IMR-90 (cell line): ENCODE data around the gene KRTAP5-3. TPM values are rescaled to one million over a fixed set of nuclear protein-coding genes. Genes with fewer than 3 reads are reported as not detected.

ENCODE experiments used
- ATAC-seq: fragments of 200-7000 bp; cut with Tn5 transposase; 2 replicates; pipeline ENCODE4 v1.9.1; 2020; ENCODE audit warnings: low read depth, mild to moderate bottlenecking, moderate library complexity
- BruUV-seq: library from RNA; stranded (reverse); fragments of 400-500 nt; replicated peaks from 2 replicates; lab custom pipeline; 2021; lab: Mats Ljungman, UMichigan
- CTCF ChIA-PET: fragments of 300-600 bp; formaldehyde crosslinking; extraction: SDS; loops from one replicate; lab custom pipeline; 2021; ENCODE audit warnings: antibody characterized with exemption; lab: Yijun Ruan, JAX
- POLR2A ChIA-PET: fragments of 300-600 bp; sonication (Branson Sonifier 250); formaldehyde crosslinking; loops from one replicate; lab custom pipeline; 2022; ENCODE audit warnings: antibody characterized with exemption; ENCODE audit not compliant: unreplicated experiment; lab: Charles Lee
- DNase-seq: peaks from one replicate; pipeline ENCODE4 v3.0.0; 2013
- H2AFZ ChIP-seq: replicated peaks from 2 replicates; pipeline ENCODE3; 2013; ENCODE audit warnings: low read length, mild to moderate bottlenecking; ENCODE audit not compliant: poor library complexity
- H2AK5ac ChIP-seq: 2 replicates; pipeline ENCODE4 v1.6.1; 2013; ENCODE audit warnings: low read depth, low read length, inconsistent platforms
- H2AK9ac ChIP-seq: replicated peaks from 2 replicates; pipeline ENCODE3; 2013; ENCODE audit warnings: mild to moderate bottlenecking, low read depth, low read length, moderate library complexity; ENCODE audit not compliant: poor library complexity
- H2BK120ac ChIP-seq: 2 replicates; pipeline ENCODE4 v1.6.1; 2013; ENCODE audit warnings: low read depth, low read length, inconsistent platforms
- H2BK15ac ChIP-seq: 3 replicates; pipeline ENCODE4 v1.6.1; 2013; ENCODE audit warnings: low read depth, low read length, inconsistent platforms
- H2BK20ac ChIP-seq: 2 replicates; pipeline ENCODE4 v1.6.1; 2013; ENCODE audit warnings: low read depth, mild to moderate bottlenecking, inconsistent platforms, low read length, moderate library complexity
- H2BK5ac ChIP-seq: 2 replicates; pipeline ENCODE4 v1.6.1; 2013; ENCODE audit warnings: mild to moderate bottlenecking, low read depth, low read length, inconsistent platforms; ENCODE audit not compliant: poor library complexity, severe bottlenecking
- H3K14ac ChIP-seq: replicated peaks from 2 replicates; pipeline ENCODE4 v1.6.1; 2013; ENCODE audit warnings: low read depth, low read length, inconsistent platforms
- H3K18ac ChIP-seq: 2 replicates; pipeline ENCODE4 v1.6.1; 2013; ENCODE audit warnings: low read depth, low read length, control low read depth
- H3K23ac ChIP-seq: 2 replicates; pipeline ENCODE4 v1.6.1; 2013; ENCODE audit warnings: low read depth, low read length, inconsistent platforms
- H3K27ac ChIP-seq: 2 replicates; pipeline ENCODE4 v1.5.1; 2013; ENCODE audit warnings: mild to moderate bottlenecking, control low read depth, low read length; ENCODE audit not compliant: insufficient read depth
- H3K27me3 ChIP-seq: 2 replicates; pipeline ENCODE4 v1.6.1; 2013; ENCODE audit warnings: low read length; ENCODE audit not compliant: control insufficient read depth, insufficient read depth
- H3K36me3 ChIP-seq: 2 replicates; pipeline ENCODE4 v1.6.1; 2013; ENCODE audit warnings: low read length, mixed read lengths; ENCODE audit not compliant: control insufficient read depth, insufficient read depth
- H3K4ac ChIP-seq: 2 replicates; pipeline ENCODE4 v1.6.1; 2013; ENCODE audit warnings: low read depth, low read length, inconsistent platforms
- H3K4me1 ChIP-seq: 2 replicates; pipeline ENCODE4 v1.6.1; 2013; ENCODE audit warnings: low read length, mixed read lengths; ENCODE audit not compliant: control insufficient read depth, insufficient read depth
- H3K4me2 ChIP-seq: 2 replicates; pipeline ENCODE4 v1.6.1; 2013; ENCODE audit warnings: low read depth, mild to moderate bottlenecking, control low read depth, low read length, moderate library complexity
- H3K4me3 ChIP-seq: 2 replicates; pipeline ENCODE4 v1.5.1; 2013; ENCODE audit warnings: low read depth, mild to moderate bottlenecking, control low read depth, low read length, moderate library complexity; ENCODE audit not compliant: insufficient read depth
- H3K56ac ChIP-seq: 2 replicates; pipeline ENCODE4 v1.6.1; 2013; ENCODE audit warnings: low read length, inconsistent platforms; ENCODE audit not compliant: insufficient read depth; ENCODE audit errors: extremely low read depth
- H3K79me1 ChIP-seq, 2 experiments: 2 replicates each; pipeline ENCODE4 v1.6.1; 2013; ENCODE audit warnings: low read length in 2 of 2, inconsistent platforms in 1 of 2, low read depth in 1 of 2
- H3K9ac ChIP-seq: 2 replicates; pipeline ENCODE4 v1.6.1; 2013; ENCODE audit warnings: low read depth, low read length, control low read depth
- H3K9me1 ChIP-seq: 2 replicates; pipeline ENCODE4 v1.6.1; 2013; ENCODE audit warnings: low read length, inconsistent platforms; ENCODE audit not compliant: insufficient read depth
- H3K9me3 ChIP-seq: 2 replicates; pipeline ENCODE4 v1.6.1; 2013; ENCODE audit warnings: low read length; ENCODE audit not compliant: control insufficient read depth, insufficient read depth
- H4K20me1 ChIP-seq: 2 replicates; pipeline ENCODE4 v1.6.1; 2013; ENCODE audit warnings: low read length, inconsistent platforms; ENCODE audit not compliant: insufficient read depth
- H4K5ac ChIP-seq: 2 replicates; pipeline ENCODE4 v1.6.1; 2013; ENCODE audit warnings: mild to moderate bottlenecking, low read depth, low read length, control low read depth
- H4K8ac ChIP-seq, 2 experiments: 2 replicates each; pipeline ENCODE4 v1.6.1; 2013; ENCODE audit warnings: low read depth in 2 of 2, low read length in 2 of 2, control low read depth in 1 of 2, inconsistent platforms in 1 of 2
- H4K91ac ChIP-seq: 2 replicates; pipeline ENCODE4 v1.6.1; 2013; ENCODE audit warnings: low read depth, low read length, inconsistent platforms; ENCODE audit not compliant: insufficient read depth
- BHLHE40 ChIP-seq: fragments of 150-350 bp; IDR thresholded peaks from 2 replicates; pipeline ENCODE4 v1.6.1; 2016; ENCODE audit warnings: mild to moderate bottlenecking, low read depth, low read length
- CEBPB ChIP-seq: IDR thresholded peaks from 2 replicates; pipeline ENCODE4 v1.6.1; 2012; ENCODE audit warnings: low read depth, low read length, improper control_type of control experiment
- MAFK ChIP-seq: IDR thresholded peaks from 2 replicates; pipeline ENCODE4 v1.6.1; 2012; ENCODE audit warnings: low read depth, low read length, improper control_type of control experiment
- MAZ ChIP-seq: IDR thresholded peaks from 2 replicates; pipeline ENCODE4 v1.6.1; 2012; ENCODE audit warnings: low read depth, mild to moderate bottlenecking, low read length, improper control_type of control experiment, moderate library complexity, borderline replicate concordance
- NFE2L2 ChIP-seq: fragments of 150-350 bp; IDR thresholded peaks from 2 replicates; pipeline ENCODE4 v1.6.1; 2016; ENCODE audit warnings: low read depth, mild to moderate bottlenecking, low read length
- POLR2A ChIP-seq: IDR thresholded peaks from 2 replicates; pipeline ENCODE4 v1.6.1; 2012; ENCODE audit warnings: mild to moderate bottlenecking, low read depth, low read length
- RAD21 ChIP-seq: IDR thresholded peaks from 2 replicates; pipeline ENCODE4 v1.6.1; 2012; ENCODE audit warnings: low read length, improper control_type of control experiment
- SMC3 ChIP-seq: fragments of 150-350 bp; IDR thresholded peaks from 2 replicates; pipeline ENCODE4 v1.6.1; 2016; ENCODE audit warnings: low read depth, mild to moderate bottlenecking, antibody characterized with exemption, low read length, moderate library complexity
- WGBS, 2 experiments: methylation state at CpG; one replicate each; pipeline versions ENCODE4 v1.1.5 to v1.1.7; 2013; ENCODE audit warnings: missing lambda C conversion rate in 2 of 2; ENCODE audit not compliant: insufficient read length in 1 of 2; ENCODE audit errors: extremely low coverage in 2 of 2; 5-methylcytosine and 5-hydroxymethylcytosine counted together
- dilution Hi-C: fragments of 300-500 bp; cut with HindIII; formaldehyde crosslinking; loops from one replicate; pipeline ENCODE4 v1.14.3; 2018; ENCODE audit warnings: low sequenced_read_pairs; ENCODE audit not compliant: unreplicated experiment
- in situ Hi-C: fragments of 300-500 bp; cut with MboI; formaldehyde crosslinking; loops from 3 replicates; pipeline ENCODE4 v1.14.3; 2019; ENCODE audit warnings: low sequenced_read_pairs, inconsistent platforms, mixed read lengths
- intact Hi-C: fragments of 100-400 bp; cut with micrococcal nuclease; formaldehyde crosslinking; loops from 2 replicates; pipeline ENCODE4 v1.10.0; 2022
- polyA plus RNA-seq, 3 experiments: library from polyadenylated mRNA; depleted of rRNA; stranded (reverse); fragments of >200 nt; gene quantifications; 2 replicates each; pipeline ENCODE4 v1.2.3, GENCODE V29; 2012; ENCODE audit warnings: low replicate concordance in 1 of 3
- total RNA-seq: library from RNA; depleted of rRNA; stranded (reverse); fragments of >200 nt; gene quantifications from 2 replicates; pipeline ENCODE4 v1.2.3, GENCODE V29; 2012
- TF ChIP-seq, protein P1 (sequence below): conservative IDR thresholded peaks from 2 replicates; pipeline ENCODE4 v1.5.1; 2012; ENCODE audit warnings: mild to moderate bottlenecking, low read depth, low read length, improper control_type of control experiment
- TF ChIP-seq, protein P2 (sequence below): fragments of 150-350 bp; IDR thresholded peaks from 2 replicates; pipeline ENCODE4 v1.6.1; 2016; ENCODE audit warnings: low read depth, mild to moderate bottlenecking, low read length, moderate library complexity, borderline replicate concordance

The KRTAP5-3 gene
- total and polyA plus RNA-seq, 2 of the 4 experiments (the other 2 are of a cell fraction), result not detected

DNA sequence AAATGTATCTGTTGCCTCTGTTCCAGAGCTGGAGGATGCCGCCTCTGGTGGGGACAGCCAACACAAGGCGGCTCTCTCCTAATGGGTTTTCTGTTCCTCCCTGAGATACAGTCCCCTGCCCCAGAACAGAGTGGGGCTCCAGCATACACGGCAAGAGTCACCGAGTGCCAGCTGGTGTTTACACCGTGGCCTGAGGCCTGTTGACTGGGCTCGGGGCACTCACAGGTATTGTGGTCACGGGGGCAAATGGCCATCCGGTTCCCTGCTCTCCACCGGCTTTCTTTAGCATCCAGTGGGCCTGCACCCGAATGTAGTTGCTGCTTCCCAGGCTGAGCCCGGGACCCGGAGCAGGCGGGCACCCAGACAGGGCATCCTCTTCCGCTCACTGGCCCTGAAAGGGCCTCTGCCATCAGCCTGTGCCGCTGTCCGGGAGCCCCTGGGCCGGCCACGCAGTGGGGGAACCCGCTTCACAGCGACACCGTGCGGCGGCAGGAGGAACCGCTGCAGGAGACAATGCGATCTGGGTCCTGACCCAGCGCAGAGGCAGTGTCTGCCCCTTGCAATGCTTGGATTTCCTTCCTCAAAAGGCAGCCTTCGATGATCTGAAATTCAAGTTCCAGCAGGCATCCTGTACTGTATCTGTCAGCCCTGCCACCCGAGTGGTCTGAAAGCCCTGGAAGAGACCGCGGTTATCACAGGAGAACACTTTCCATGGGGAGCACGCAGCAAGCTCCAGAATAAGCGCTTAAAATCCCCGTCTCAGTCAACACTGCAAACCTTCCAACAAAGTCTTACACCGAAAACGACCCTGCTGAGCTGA, 20.5 kb upstream of the KRTAP5-3 start:
- Histone ChIP-seq H4K20me1 (no peaks in the 10 kb centered on the region; the same call in 1 of the 2 replicates), H2AFZ (peak overlapping the region; percentile 9), H2BK20ac (no peak overlapping the region), H3K18ac (no peak overlapping the region), H2BK120ac (no peak overlapping the region), H3K4me1 (no peaks in the 10 kb centered on the region), H4K8ac (no peak overlapping the region), H3K36me3 (no peaks in the 10 kb centered on the region), H3K9ac (no peak overlapping the region), H2AK9ac (no peak overlapping the region), H3K79me1 (no peaks in the 10 kb centered on the region), H2BK15ac (no peak overlapping the region), H4K91ac (no peak overlapping the region), H3K27ac (no peak overlapping the region), H3K14ac (no peak overlapping the region), H3K4ac (no peak overlapping the region), H3K27me3 (peaks cover 63% of the 10 kb centered on the region), H2AK5ac (no peak overlapping the region), H2BK5ac (no peak overlapping the region), H4K5ac (no peak overlapping the region), H3K9me1 (no peaks in the 10 kb centered on the region), H3K23ac (no peak overlapping the region), H3K9me3 (no peaks in the 10 kb centered on the region), H3K4me3 (no peak overlapping the region), H3K4me2 (no peak overlapping the region), H3K56ac (no peak overlapping the region)
- dilution Hi-C loops, result no loop called here
- peak; percentile 99 for ATAC-seq
- CTCF ChIA-PET, result interaction anchor here (1.3 kb wide), 1 partner anchor 34 kb away, joined by 4 read pairs; no protein-coding TSS in a partner anchor
- no peak for TF ChIP-seq MAFK
- peak; percentile 67 for TF ChIP-seq RAD21
- TF ChIP-seq NFE2L2, result no peak
- TF ChIP-seq MAZ, result no peak
- TF ChIP-seq, protein P1, sequence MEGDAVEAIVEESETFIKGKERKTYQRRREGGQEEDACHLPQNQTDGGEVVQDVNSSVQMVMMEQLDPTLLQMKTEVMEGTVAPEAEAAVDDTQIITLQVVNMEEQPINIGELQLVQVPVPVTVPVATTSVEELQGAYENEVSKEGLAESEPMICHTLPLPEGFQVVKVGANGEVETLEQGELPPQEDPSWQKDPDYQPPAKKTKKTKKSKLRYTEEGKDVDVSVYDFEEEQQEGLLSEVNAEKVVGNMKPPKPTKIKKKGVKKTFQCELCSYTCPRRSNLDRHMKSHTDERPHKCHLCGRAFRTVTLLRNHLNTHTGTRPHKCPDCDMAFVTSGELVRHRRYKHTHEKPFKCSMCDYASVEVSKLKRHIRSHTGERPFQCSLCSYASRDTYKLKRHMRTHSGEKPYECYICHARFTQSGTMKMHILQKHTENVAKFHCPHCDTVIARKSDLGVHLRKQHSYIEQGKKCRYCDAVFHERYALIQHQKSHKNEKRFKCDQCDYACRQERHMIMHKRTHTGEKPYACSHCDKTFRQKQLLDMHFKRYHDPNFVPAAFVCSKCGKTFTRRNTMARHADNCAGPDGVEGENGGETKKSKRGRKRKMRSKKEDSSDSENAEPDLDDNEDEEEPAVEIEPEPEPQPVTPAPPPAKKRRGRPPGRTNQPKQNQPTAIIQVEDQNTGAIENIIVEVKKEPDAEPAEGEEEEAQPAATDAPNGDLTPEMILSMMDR, result peak; percentile 76
- TF ChIP-seq, protein P2, sequence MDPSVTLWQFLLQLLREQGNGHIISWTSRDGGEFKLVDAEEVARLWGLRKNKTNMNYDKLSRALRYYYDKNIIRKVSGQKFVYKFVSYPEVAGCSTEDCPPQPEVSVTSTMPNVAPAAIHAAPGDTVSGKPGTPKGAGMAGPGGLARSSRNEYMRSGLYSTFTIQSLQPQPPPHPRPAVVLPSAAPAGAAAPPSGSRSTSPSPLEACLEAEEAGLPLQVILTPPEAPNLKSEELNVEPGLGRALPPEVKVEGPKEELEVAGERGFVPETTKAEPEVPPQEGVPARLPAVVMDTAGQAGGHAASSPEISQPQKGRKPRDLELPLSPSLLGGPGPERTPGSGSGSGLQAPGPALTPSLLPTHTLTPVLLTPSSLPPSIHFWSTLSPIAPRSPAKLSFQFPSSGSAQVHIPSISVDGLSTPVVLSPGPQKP, result no peak
- no peak for TF ChIP-seq CEBPB
- no peak for TF ChIP-seq BHLHE40
- no peak for TF ChIP-seq POLR2A
- peak; percentile 58 for TF ChIP-seq SMC3
- WGBS, 2 experiments, result 33% methylated on average over 15 of the region's 35 CpGs; no CpG with 5 or more reads in 1 of the 2 experiments
- intact Hi-C loops, result loop anchor here (2.0 kb wide), 1 partner anchor 82 kb away; no protein-coding TSS in a partner anchor
- DNase-seq, result peak; percentile 9
- POLR2A ChIA-PET, result no interaction called here
- in situ Hi-C loops, result no loop called here
- BruUV-seq, result no TSS peak
